HCT116 (cell line): Measurements from ENCODE around the gene CADPS. TPM values are rescaled to one million over a fixed set of nuclear protein-coding genes. Genes with fewer than 3 reads are reported as not detected.

ENCODE experiments used
- ATAC-seq: fragments of 200-7000 bp; cut with Tn5 transposase; 2 replicates; pipeline ENCODE4 v1.9.1; 2020; ENCODE audit warnings: mild to moderate bottlenecking, moderate library complexity
- BruUV-seq: library from RNA; stranded (reverse); fragments of 400-500 nt; replicated peaks from 2 replicates; lab custom pipeline; 2021; lab: Mats Ljungman, UMichigan
- CTCF ChIA-PET: fragments of 300-600 bp; sonication (Branson Sonifier 250); formaldehyde crosslinking; loops from one replicate; lab custom pipeline; 2021; ENCODE audit warnings: antibody characterized with exemption; lab: Charles Lee
- POLR2A ChIA-PET: fragments of 300-600, 350-600 bp; sonication (Branson Sonifier 250); formaldehyde crosslinking; loops from one replicate; lab custom pipeline; 2021; ENCODE audit warnings: antibody characterized with exemption; lab: Charles Lee
- RAD21 ChIA-PET, 2 experiments: fragments of 300-600 bp; sonication (Branson Sonifier 250); formaldehyde crosslinking; loops; one replicate each; lab custom pipeline; 2023; ENCODE audit warnings: low total read pairs in 2 of 2; ENCODE audit not compliant: uncharacterized antibody in 2 of 2, unreplicated experiment in 2 of 2, low non-redundant PET in 1 of 2; lab: Charles Lee
- DNase-seq: peaks from one replicate; pipeline ENCODE4 v3.0.0-alpha.2; 2010; ENCODE audit warnings: low read depth, low spot score
- H2AFZ ChIP-seq: fragments of 200-600 bp; shearing (Covaris generic), sonication (generic); 2 replicates; pipeline ENCODE4 v1.6.1; 2017; ENCODE audit warnings: low read depth, mixed run types, mixed read lengths, antibody characterized with exemption, low read length; ENCODE audit not compliant: poor library complexity, severe bottlenecking
- H3K27ac ChIP-seq: 2 replicates; pipeline ENCODE4 v1.5.1; 2012; ENCODE audit warnings: low read depth, low read length
- H3K27me3 ChIP-seq: fragments of 200-600 bp; sonication (generic); 2 replicates; pipeline ENCODE4 v1.6.1; 2016; ENCODE audit warnings: mixed run types, low read length, mixed read lengths; ENCODE audit not compliant: insufficient read depth
- H3K36me3 ChIP-seq, 2 experiments: fragments of 200-500 bp in 1 of 2; fragments of 200-600 bp in 1 of 2; sonication (Bioruptor generic) in 1 of 2; sonication (generic) in 1 of 2; 2 replicates each; pipeline versions ENCODE4 v1.5.1 to v1.6.1; 2014 to 2016; ENCODE audit warnings: low read length in 2 of 2, inconsistent platforms in 1 of 2, mixed read lengths in 1 of 2, mixed run types in 1 of 2; ENCODE audit not compliant: insufficient read depth in 2 of 2, control insufficient read depth in 1 of 2
- H3K4me1 ChIP-seq, 2 experiments: fragments of 200-600 bp in 1 of 2; sonication (generic) in 1 of 2; 2 replicates each; pipeline versions ENCODE4 v1.5.1 to v1.6.1; 2012 to 2017; ENCODE audit warnings: low read length in 2 of 2, inconsistent platforms in 1 of 2, mild to moderate bottlenecking in 1 of 2, mixed read lengths in 1 of 2, mixed run types in 1 of 2, moderate library complexity in 1 of 2; ENCODE audit not compliant: insufficient read depth in 2 of 2, control insufficient read depth in 1 of 2
- H3K4me2 ChIP-seq: fragments of 200-600 bp; sonication (generic); 2 replicates; pipeline ENCODE4 v1.6.1; 2017; ENCODE audit warnings: mixed run types, low read length, mixed read lengths
- H3K4me3 ChIP-seq, 2 experiments: fragments of 200-600 bp in 1 of 2; sonication (generic) in 1 of 2; replicated peaks in 1 of 2; 2 replicates each; pipeline ENCODE4 v1.5.1; 2011 to 2016; ENCODE audit warnings: low read length in 2 of 2, control low read depth in 1 of 2, low read depth in 1 of 2, mild to moderate bottlenecking in 1 of 2, mixed read lengths in 1 of 2, mixed run types in 1 of 2
- H3K79me2 ChIP-seq: fragments of 200-600 bp; sonication (generic); 2 replicates; pipeline ENCODE4 v1.6.1; 2017; ENCODE audit warnings: mild to moderate bottlenecking, mixed run types, low read length, moderate library complexity, mixed read lengths; ENCODE audit not compliant: insufficient read depth
- H3K9ac ChIP-seq: fragments of 200-600 bp; sonication (generic); 2 replicates; pipeline ENCODE4 v1.6.1; 2016; ENCODE audit warnings: low read length, mixed read lengths
- H3K9me2 ChIP-seq: fragments of 200-600 bp; sonication (generic), shearing (Covaris generic); 2 replicates; pipeline ENCODE4 v1.6.1; 2017; ENCODE audit warnings: mixed run types, mild to moderate bottlenecking, moderate library complexity; ENCODE audit not compliant: insufficient read depth
- H3K9me3 ChIP-seq, 2 experiments: fragments of 200-500 bp in 1 of 2; fragments of 200-600 bp in 1 of 2; sonication (Bioruptor generic) in 1 of 2; sonication (generic) in 1 of 2; 2 replicates each; pipeline ENCODE4 v1.6.1; 2014 to 2017; ENCODE audit warnings: low read length in 2 of 2, mixed read lengths in 2 of 2, inconsistent platforms in 1 of 2, low read depth in 1 of 2, mild to moderate bottlenecking in 1 of 2, mixed run types in 1 of 2, moderate library complexity in 1 of 2; ENCODE audit not compliant: control insufficient read depth in 1 of 2, insufficient read depth in 1 of 2
- H4K20me1 ChIP-seq: fragments of 200-600 bp; sonication (generic), shearing (Covaris generic); 2 replicates; pipeline ENCODE4 v1.6.1; 2017; ENCODE audit warnings: mixed run types, mild to moderate bottlenecking, moderate library complexity; ENCODE audit not compliant: insufficient read depth
- CBX3 ChIP-seq: IDR thresholded peaks from 2 replicates; pipeline ENCODE4 v1.6.1; 2012; ENCODE audit warnings: low read depth
- CEBPB ChIP-seq: IDR thresholded peaks from 2 replicates; pipeline ENCODE4 v1.6.1; 2012; ENCODE audit warnings: low read depth
- EGR1 ChIP-seq: IDR thresholded peaks from 2 replicates; pipeline ENCODE4 v1.6.1; 2012; ENCODE audit warnings: low read depth
- ELF1 ChIP-seq: IDR thresholded peaks from 2 replicates; pipeline ENCODE4 v1.6.1; 2012; ENCODE audit warnings: low read depth, borderline replicate concordance
- FOSL1 ChIP-seq: IDR thresholded peaks from 2 replicates; pipeline ENCODE4 v1.6.1; 2012; ENCODE audit warnings: low read depth
- JUND ChIP-seq: IDR thresholded peaks from 2 replicates; pipeline ENCODE4 v1.6.1; 2012
- POLR2AphosphoS5 ChIP-seq: IDR thresholded peaks from 2 replicates; pipeline ENCODE4 v1.6.1; 2011; ENCODE audit warnings: mild to moderate bottlenecking, low read depth, low read length, moderate library complexity
- RAD21 ChIP-seq: IDR thresholded peaks from 2 replicates; pipeline ENCODE4 v1.6.1; 2012; ENCODE audit warnings: low read depth, mild to moderate bottlenecking
- SIN3A ChIP-seq: IDR thresholded peaks from 2 replicates; pipeline ENCODE4 v1.6.1; 2012; ENCODE audit warnings: low read depth
- SP1 ChIP-seq: IDR thresholded peaks from 2 replicates; pipeline ENCODE4 v1.6.1; 2012; ENCODE audit warnings: low read depth
- SRF ChIP-seq: IDR thresholded peaks from 2 replicates; pipeline ENCODE4 v1.6.1; 2012; ENCODE audit warnings: low read depth
- TCF7L2 ChIP-seq: IDR thresholded peaks from 2 replicates; pipeline ENCODE4 v1.7.0; 2011; ENCODE audit warnings: borderline replicate concordance, inconsistent platforms; ENCODE audit not compliant: insufficient read depth, insufficient read length; ENCODE audit errors: extremely low read depth
- ZFX ChIP-seq: fragments of 450-650 bp; IDR thresholded peaks from 2 replicates; pipeline ENCODE4 v1.6.1; 2017
- ZNF274 ChIP-seq: fragments of 200-500 bp; sonication (Bioruptor generic); IDR thresholded peaks from 2 replicates; pipeline ENCODE4 v1.6.1; 2014; ENCODE audit warnings: mild to moderate bottlenecking, low read depth, low read length, inconsistent platforms
- intact Hi-C: fragments of 100-400 bp; cut with micrococcal nuclease; formaldehyde crosslinking; loops from 2 replicates; pipeline ENCODE4 v1.10.0; 2022
- total RNA-seq: library from RNA; stranded (reverse); gene quantifications from one replicate; pipeline ENCODE4 v1.2.1, GENCODE V29; 2021; ENCODE audit not compliant: unreplicated experiment
- TF ChIP-seq, protein P1 (sequence below): IDR thresholded peaks from 2 replicates; pipeline ENCODE4 v1.6.1; 2011; ENCODE audit warnings: mild to moderate bottlenecking, low read length, moderate library complexity; ENCODE audit not compliant: insufficient replicate concordance; ENCODE audit errors: extremely low read depth
- TF ChIP-seq, protein P2 (sequence below): IDR thresholded peaks from 2 replicates; pipeline ENCODE4 v1.6.1; 2012; ENCODE audit warnings: low read depth
- TF ChIP-seq, protein P3 (sequence below), 3 experiments: fragments of 200-600 bp in 1 of 3; sonication (generic) in 1 of 3; IDR thresholded peaks in 2 of 3; conservative IDR thresholded peaks in 1 of 3; 2 replicates each; pipeline ENCODE4 v1.5.1; 2012 to 2017; ENCODE audit warnings: low read depth in 2 of 3, low read length in 2 of 3, antibody characterized with exemption in 1 of 3, borderline replicate concordance in 1 of 3, control low read depth in 1 of 3, mild to moderate bottlenecking in 1 of 3, mixed read lengths in 1 of 3, mixed run types in 1 of 3, moderate library complexity in 1 of 3; ENCODE audit not compliant: insufficient read depth in 1 of 3

Gene CADPS
- total RNA-seq, 1 experiment from 2014 or later, result not detected

DNA sequence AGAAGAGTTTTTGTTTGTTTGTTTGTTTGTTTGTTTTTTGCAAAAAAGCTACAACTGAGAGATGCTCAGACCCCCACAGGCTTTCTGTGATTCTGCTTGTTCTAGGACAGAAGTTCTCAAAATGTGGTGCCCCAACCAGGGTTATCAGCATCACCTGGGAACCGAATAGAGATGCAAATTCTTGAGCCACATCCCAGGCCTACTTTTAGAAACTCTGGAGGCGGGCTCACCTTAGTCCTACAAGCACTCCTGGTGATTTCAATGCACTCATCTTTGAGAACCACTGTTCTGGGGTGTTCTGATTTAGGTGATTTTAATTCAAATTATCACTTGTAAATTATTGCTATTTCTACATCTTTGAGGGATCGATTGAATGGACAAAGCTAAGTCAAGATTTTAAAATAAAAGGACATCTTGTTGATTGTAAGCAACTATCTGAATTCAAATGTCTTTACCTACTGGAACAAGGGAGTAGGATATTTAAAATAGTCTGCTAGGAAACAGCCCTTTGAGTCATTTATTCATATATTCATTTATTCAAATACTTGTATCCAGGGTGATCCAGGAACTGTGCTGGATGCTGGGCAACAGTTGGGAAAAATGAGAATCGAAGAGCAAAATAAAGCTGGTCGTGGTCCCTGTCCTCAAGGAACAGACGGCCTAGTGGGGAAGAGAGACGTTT lies 44.7 kb upstream of the CADPS start:
- H3K9me2 ChIP-seq, result no peaks in the 10 kb centered on the region
- no peak for DNase-seq
- POLR2A ChIA-PET, result no interaction called here
- no peaks in the 10 kb centered on the region for H3K36me3 ChIP-seq
- no peaks in the 10 kb centered on the region for H3K9me3 ChIP-seq
- H3K4me2 ChIP-seq, result no peak overlapping the region
- H3K27me3 ChIP-seq, result no peaks in the 10 kb centered on the region; the same call in 1 of the 2 replicates
- H3K4me1 ChIP-seq, result no peaks in the 10 kb centered on the region
- H3K9ac ChIP-seq, result no peak overlapping the region
- intact Hi-C loops, result no loop called here
- H4K20me1 ChIP-seq, result no peaks in the 10 kb centered on the region
- TF ChIP-seq JUND (no peak), CBX3 (no peak), CEBPB (no peak), ZNF274 (no peak), FOSL1 (no peak), TCF7L2 (no peak), RAD21 (no peak), SP1 (no peak), EGR1 (no peak), POLR2AphosphoS5 (no peak), SIN3A (no peak), ZFX (no peak), ELF1 (no peak), SRF (no peak)
- TF ChIP-seq, protein P1, sequence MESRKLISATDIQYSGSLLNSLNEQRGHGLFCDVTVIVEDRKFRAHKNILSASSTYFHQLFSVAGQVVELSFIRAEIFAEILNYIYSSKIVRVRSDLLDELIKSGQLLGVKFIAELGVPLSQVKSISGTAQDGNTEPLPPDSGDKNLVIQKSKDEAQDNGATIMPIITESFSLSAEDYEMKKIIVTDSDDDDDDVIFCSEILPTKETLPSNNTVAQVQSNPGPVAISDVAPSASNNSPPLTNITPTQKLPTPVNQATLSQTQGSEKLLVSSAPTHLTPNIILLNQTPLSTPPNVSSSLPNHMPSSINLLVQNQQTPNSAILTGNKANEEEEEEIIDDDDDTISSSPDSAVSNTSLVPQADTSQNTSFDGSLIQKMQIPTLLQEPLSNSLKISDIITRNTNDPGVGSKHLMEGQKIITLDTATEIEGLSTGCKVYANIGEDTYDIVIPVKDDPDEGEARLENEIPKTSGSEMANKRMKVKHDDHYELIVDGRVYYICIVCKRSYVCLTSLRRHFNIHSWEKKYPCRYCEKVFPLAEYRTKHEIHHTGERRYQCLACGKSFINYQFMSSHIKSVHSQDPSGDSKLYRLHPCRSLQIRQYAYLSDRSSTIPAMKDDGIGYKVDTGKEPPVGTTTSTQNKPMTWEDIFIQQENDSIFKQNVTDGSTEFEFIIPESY, result no peak
- TF ChIP-seq, protein P2, sequence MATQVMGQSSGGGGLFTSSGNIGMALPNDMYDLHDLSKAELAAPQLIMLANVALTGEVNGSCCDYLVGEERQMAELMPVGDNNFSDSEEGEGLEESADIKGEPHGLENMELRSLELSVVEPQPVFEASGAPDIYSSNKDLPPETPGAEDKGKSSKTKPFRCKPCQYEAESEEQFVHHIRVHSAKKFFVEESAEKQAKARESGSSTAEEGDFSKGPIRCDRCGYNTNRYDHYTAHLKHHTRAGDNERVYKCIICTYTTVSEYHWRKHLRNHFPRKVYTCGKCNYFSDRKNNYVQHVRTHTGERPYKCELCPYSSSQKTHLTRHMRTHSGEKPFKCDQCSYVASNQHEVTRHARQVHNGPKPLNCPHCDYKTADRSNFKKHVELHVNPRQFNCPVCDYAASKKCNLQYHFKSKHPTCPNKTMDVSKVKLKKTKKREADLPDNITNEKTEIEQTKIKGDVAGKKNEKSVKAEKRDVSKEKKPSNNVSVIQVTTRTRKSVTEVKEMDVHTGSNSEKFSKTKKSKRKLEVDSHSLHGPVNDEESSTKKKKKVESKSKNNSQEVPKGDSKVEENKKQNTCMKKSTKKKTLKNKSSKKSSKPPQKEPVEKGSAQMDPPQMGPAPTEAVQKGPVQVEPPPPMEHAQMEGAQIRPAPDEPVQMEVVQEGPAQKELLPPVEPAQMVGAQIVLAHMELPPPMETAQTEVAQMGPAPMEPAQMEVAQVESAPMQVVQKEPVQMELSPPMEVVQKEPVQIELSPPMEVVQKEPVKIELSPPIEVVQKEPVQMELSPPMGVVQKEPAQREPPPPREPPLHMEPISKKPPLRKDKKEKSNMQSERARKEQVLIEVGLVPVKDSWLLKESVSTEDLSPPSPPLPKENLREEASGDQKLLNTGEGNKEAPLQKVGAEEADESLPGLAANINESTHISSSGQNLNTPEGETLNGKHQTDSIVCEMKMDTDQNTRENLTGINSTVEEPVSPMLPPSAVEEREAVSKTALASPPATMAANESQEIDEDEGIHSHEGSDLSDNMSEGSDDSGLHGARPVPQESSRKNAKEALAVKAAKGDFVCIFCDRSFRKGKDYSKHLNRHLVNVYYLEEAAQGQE, result no peak
- TF ChIP-seq, protein P3, sequence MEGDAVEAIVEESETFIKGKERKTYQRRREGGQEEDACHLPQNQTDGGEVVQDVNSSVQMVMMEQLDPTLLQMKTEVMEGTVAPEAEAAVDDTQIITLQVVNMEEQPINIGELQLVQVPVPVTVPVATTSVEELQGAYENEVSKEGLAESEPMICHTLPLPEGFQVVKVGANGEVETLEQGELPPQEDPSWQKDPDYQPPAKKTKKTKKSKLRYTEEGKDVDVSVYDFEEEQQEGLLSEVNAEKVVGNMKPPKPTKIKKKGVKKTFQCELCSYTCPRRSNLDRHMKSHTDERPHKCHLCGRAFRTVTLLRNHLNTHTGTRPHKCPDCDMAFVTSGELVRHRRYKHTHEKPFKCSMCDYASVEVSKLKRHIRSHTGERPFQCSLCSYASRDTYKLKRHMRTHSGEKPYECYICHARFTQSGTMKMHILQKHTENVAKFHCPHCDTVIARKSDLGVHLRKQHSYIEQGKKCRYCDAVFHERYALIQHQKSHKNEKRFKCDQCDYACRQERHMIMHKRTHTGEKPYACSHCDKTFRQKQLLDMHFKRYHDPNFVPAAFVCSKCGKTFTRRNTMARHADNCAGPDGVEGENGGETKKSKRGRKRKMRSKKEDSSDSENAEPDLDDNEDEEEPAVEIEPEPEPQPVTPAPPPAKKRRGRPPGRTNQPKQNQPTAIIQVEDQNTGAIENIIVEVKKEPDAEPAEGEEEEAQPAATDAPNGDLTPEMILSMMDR (IDR thresholded peaks at IDR 0.05 in 2 of 3, conservative IDR thresholded peaks at IDR 0.05 in 1 of 3; ENCODE audit: borderline replicate concordance in 1 of 3, insufficient read depth in 1 of 3, low read depth in 2 of 3, low read length in 2 of 3), result no peak
- CTCF ChIA-PET, result no interaction called here
- H3K79me2 ChIP-seq, result no peaks in the 10 kb centered on the region
- H3K27ac ChIP-seq, result no peak overlapping the region
- ATAC-seq, result no peak
- no peak overlapping the region for H2AFZ ChIP-seq
- no TSS peak for BruUV-seq
- RAD21 ChIA-PET, result no interaction called here
- no peak overlapping the region for H3K4me3 ChIP-seq
